Measurements from ENCODE around the gene BIVM. TPM values are rescaled to one million over a fixed set of nuclear protein-coding genes. Genes with fewer than 3 reads are reported as not detected.

The BIVM gene
- total RNA-seq, 1 experiment from 2014 or later = 31.8 TPM

- DNase-seq (ENCODE audit: low spot score) = no peak
These were observed 83.1 kb downstream of the BIVM start for GRCh38 chr13:102881819-102882686.

Other genes with a start within 250 kb of the BIVM start
- 48.4 and 86.1 TPM in 2 replicates for gene TPP2, start 202.1 kb upstream of the BIVM start, total RNA-seq (2014; rRNA removed; shearing (Covaris generic))
- not detected in 2 replicates for gene METTL21C, start 104.1 kb upstream of the BIVM start, total RNA-seq (2014; rRNA removed; shearing (Covaris generic))
- 56.8 and 68.4 TPM in 2 replicates for gene TEX30, start 25.3 kb upstream of the BIVM start, total RNA-seq (2014; rRNA removed; shearing (Covaris generic))
- gene POGLUT2, start 143 bp upstream of the BIVM start, total RNA-seq (2014; rRNA removed; shearing (Covaris generic)) = 37.4 and 38.8 TPM in 2 replicates
- gene ERCC5, start 46.9 kb downstream of the BIVM start, total RNA-seq (2014; rRNA removed; shearing (Covaris generic)) = 40.2 and 52.9 TPM in 2 replicates

All from A172 (cell line).